ENCODE results near the gene ARG1.

DNA sequence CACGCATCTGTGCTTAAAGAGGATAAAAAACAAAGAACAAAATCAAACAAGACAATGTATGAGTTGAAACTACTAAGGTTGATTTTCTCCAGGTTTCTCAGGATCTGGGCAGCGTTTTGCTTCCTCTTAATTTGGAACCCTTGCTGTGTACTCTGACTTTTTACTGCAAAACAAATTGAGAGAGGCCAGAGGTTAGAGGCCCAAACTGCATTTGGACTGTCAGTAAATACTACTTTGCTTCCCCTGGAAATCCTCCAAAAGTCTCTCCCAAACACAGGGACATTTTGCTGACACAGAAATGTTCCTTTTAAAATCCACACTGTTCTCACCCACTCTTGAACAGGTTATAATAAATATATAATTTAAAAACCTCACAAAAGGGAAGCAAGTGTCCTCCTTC, 1.1 kb downstream of the ARG1 start:
- TF ChIP-seq, protein P1, sequence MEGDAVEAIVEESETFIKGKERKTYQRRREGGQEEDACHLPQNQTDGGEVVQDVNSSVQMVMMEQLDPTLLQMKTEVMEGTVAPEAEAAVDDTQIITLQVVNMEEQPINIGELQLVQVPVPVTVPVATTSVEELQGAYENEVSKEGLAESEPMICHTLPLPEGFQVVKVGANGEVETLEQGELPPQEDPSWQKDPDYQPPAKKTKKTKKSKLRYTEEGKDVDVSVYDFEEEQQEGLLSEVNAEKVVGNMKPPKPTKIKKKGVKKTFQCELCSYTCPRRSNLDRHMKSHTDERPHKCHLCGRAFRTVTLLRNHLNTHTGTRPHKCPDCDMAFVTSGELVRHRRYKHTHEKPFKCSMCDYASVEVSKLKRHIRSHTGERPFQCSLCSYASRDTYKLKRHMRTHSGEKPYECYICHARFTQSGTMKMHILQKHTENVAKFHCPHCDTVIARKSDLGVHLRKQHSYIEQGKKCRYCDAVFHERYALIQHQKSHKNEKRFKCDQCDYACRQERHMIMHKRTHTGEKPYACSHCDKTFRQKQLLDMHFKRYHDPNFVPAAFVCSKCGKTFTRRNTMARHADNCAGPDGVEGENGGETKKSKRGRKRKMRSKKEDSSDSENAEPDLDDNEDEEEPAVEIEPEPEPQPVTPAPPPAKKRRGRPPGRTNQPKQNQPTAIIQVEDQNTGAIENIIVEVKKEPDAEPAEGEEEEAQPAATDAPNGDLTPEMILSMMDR (IDR thresholded peaks at IDR 0.05) = no peak
- TF ChIP-seq POLR2A (IDR thresholded peaks at IDR 0.05) = no peak

All from body of pancreas (tissue), 4 donors.